Nephron (organoid): ENCODE measurements around the gene EVA1B.
A peak's percentile ranks its signal among the peaks of the same experiment; 100 is the strongest.

Source experiments
- H3K27ac Mint-ChIP-seq, 3 experiments: 2 replicates each; pipeline ENCODE4 v1.8.0; 2020; ENCODE audit warnings: mixed read lengths in 3 of 3, mild to moderate bottlenecking in 2 of 3, moderate library complexity in 1 of 3
- H3K27me3 Mint-ChIP-seq: 2 replicates; pipeline ENCODE4 v1.8.0; 2021; ENCODE audit warnings: low read depth, mild to moderate bottlenecking, moderate library complexity, mixed read lengths
- H3K36me3 Mint-ChIP-seq: 2 replicates; pipeline ENCODE4 v1.8.0; 2020; ENCODE audit warnings: low read depth, mixed read lengths
- H3K4me1 Mint-ChIP-seq: 2 replicates; pipeline ENCODE4 v1.8.0; 2020; ENCODE audit warnings: mixed read lengths
- H3K4me3 Mint-ChIP-seq, 3 experiments: 2 replicates each; pipeline ENCODE4 v1.8.0; 2020; ENCODE audit warnings: mild to moderate bottlenecking in 3 of 3, mixed read lengths in 3 of 3, moderate library complexity in 2 of 3
- H3K9me3 Mint-ChIP-seq: 2 replicates; pipeline ENCODE4 v1.8.0; 2020; ENCODE audit warnings: mixed read lengths
- TF ChIP-seq, protein P1 (sequence below), 3 experiments: fragments of 200-600 bp; sonication (generic); IDR thresholded peaks; one replicate each; pipeline ENCODE4 v1.5.0; 2021; ENCODE audit warnings: antibody characterized with exemption in 3 of 3; ENCODE audit not compliant: unreplicated experiment in 3 of 3

Gene EVA1B

GRCh38 chr1:36337830-36338229 is 14.4 kb upstream of the EVA1B start:
- peak overlapping the region in 1 of 3 experiments; percentile 8 for H3K27ac Mint-ChIP-seq
- TF ChIP-seq, protein P1, sequence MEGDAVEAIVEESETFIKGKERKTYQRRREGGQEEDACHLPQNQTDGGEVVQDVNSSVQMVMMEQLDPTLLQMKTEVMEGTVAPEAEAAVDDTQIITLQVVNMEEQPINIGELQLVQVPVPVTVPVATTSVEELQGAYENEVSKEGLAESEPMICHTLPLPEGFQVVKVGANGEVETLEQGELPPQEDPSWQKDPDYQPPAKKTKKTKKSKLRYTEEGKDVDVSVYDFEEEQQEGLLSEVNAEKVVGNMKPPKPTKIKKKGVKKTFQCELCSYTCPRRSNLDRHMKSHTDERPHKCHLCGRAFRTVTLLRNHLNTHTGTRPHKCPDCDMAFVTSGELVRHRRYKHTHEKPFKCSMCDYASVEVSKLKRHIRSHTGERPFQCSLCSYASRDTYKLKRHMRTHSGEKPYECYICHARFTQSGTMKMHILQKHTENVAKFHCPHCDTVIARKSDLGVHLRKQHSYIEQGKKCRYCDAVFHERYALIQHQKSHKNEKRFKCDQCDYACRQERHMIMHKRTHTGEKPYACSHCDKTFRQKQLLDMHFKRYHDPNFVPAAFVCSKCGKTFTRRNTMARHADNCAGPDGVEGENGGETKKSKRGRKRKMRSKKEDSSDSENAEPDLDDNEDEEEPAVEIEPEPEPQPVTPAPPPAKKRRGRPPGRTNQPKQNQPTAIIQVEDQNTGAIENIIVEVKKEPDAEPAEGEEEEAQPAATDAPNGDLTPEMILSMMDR (IDR thresholded peaks at IDR 0.05; ENCODE audit: unreplicated experiment in 3 of 3), result no peak

GRCh38 chr1:36330940-36331339 is 7.5 kb upstream of the EVA1B start:
- H3K27me3 Mint-ChIP-seq, result no peaks in the 10 kb centered on the region
- no peak overlapping the region for H3K4me3 Mint-ChIP-seq
- no peaks in the 10 kb centered on the region for H3K9me3 Mint-ChIP-seq
- peaks cover 11% of the 10 kb centered on the region for H3K36me3 Mint-ChIP-seq
- TF ChIP-seq, protein P1 (IDR thresholded peaks at IDR 0.05; ENCODE audit: unreplicated experiment in 3 of 3), result no peak
- H3K27ac Mint-ChIP-seq, result peak overlapping the region in 2 of 3 experiments; percentile 9 to 10
- H3K4me1 Mint-ChIP-seq, result peaks cover 25% of the 10 kb centered on the region

More at GRCh38 chr1:36337830-36338229, 14.4 kb upstream of the EVA1B start:
- peaks cover 4% of the 10 kb centered on the region for H3K27me3 Mint-ChIP-seq
- no peak overlapping the region for H3K4me3 Mint-ChIP-seq
- H3K36me3 Mint-ChIP-seq, result peaks cover 8% of the 10 kb centered on the region
- H3K4me1 Mint-ChIP-seq, result no peaks in the 10 kb centered on the region
- no peaks in the 10 kb centered on the region for H3K9me3 Mint-ChIP-seq

DNA sequence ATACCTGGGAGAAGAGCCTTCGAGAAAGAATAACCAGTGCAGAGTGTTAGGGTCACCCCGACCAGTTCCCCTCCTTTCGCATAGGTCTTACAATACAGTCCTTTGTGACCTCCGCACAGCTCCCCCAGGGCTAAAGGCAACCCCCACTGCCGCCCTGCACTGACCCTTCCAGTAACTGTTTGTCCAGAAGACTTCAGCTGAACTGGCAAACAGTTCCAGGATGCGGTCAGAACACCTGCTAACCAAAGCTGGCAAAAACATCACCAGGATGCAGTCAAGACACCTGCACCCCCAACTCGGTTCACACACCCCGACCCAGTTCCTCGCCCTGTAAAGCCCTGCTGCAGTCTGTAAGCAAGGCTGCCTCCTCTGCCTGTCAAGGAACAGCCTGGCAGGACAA is 6.4 kb upstream of the EVA1B start:
- H3K27ac Mint-ChIP-seq, result no peak overlapping the region
- H3K36me3 Mint-ChIP-seq, result peaks cover 13% of the 10 kb centered on the region
- no peak overlapping the region for H3K4me3 Mint-ChIP-seq
- TF ChIP-seq, protein P1 (IDR thresholded peaks at IDR 0.05; ENCODE audit: unreplicated experiment in 3 of 3), result no peak
- no peaks in the 10 kb centered on the region for H3K27me3 Mint-ChIP-seq
- peaks cover 35% of the 10 kb centered on the region for H3K4me1 Mint-ChIP-seq
- no peaks in the 10 kb centered on the region for H3K9me3 Mint-ChIP-seq

DNA sequence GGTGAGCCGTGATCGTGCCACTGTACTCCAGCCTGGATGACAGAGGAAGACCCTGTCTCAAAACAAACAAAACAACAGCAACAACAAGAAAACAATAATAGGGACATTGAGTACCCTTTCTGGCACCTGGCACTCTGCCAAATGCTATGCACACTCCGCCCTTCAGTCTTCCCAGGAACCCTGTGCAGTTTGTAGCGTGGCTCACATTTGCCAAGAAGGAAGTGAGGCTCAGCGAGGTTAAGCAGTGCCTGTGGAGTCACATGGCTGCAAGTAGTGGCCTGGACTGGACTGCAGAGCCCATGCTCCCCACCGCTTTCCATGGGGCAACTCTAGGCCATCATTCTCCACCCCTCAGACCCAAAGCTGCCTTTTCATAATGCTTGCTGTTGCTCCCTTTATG is 5.3 kb upstream of the EVA1B start:
- Mint-ChIP-seq H3K9me3 (no peaks in the 10 kb centered on the region), H3K36me3 (peaks cover 13% of the 10 kb centered on the region), H3K4me1 (peaks cover 45% of the 10 kb centered on the region), H3K4me3 (peak overlapping the region in 1 of 3 experiments; percentile 37), H3K27me3 (no peaks in the 10 kb centered on the region), H3K27ac (peak overlapping the region; percentile 34 to 79 (median 64))
- TF ChIP-seq, protein P1 (IDR thresholded peaks at IDR 0.05; ENCODE audit: unreplicated experiment in 3 of 3), result no peak

DNA sequence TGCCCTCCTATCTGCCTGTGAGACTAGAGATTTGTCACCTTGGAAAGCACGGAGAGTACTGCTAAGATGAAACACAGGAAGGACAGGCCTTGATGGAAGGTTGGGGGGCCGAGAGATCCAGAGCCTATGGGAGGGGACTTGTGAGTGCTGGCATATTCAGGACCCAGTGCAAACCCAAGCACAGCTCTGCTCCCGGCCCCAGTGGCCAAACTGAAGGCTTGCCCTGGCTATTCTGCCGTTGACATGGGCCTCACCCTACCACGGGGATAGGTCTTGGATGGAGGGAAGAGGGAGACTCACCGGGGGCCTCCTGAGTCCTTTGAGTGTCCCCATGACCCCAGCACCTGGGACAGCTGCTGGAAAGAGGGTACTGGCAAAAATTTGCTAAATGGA is 4.6 kb upstream of the EVA1B start:
- Mint-ChIP-seq H3K36me3 (peaks cover 13% of the 10 kb centered on the region), H3K27ac (peak overlapping the region; percentile 71 to 99 (median 99))

More for the DNA sequence above, 4.6 kb upstream of the EVA1B start:
- Mint-ChIP-seq H3K9me3 (no peaks in the 10 kb centered on the region), H3K4me3 (peak overlapping the region; percentile 5 to 41 (median 19)), H3K4me1 (peaks cover 45% of the 10 kb centered on the region), H3K27me3 (no peaks in the 10 kb centered on the region)
- TF ChIP-seq, protein P1 (IDR thresholded peaks at IDR 0.05; ENCODE audit: unreplicated experiment in 3 of 3), result no peak
